K562 (cell line): ENCODE data around the gene ZBTB42. TPM values are rescaled to one million over a fixed set of nuclear protein-coding genes. Genes with fewer than 3 reads are reported as not detected.

Source experiments
- ATAC-seq: fragments of 200-7000 bp; cut with Tn5 transposase; 3 replicates; pipeline ENCODE4 v1.9.1; 2020; ENCODE audit warnings: moderate library complexity
- BruUV-seq: library from RNA; stranded (reverse); fragments of 400-500 nt; replicated peaks from 2 replicates; lab custom pipeline; 2021; lab: Mats Ljungman, UMichigan
- CTCF ChIA-PET: fragments of 300-600 bp; formaldehyde crosslinking; extraction: SDS; loops from one replicate; lab custom pipeline; 2021; ENCODE audit warnings: low intra/inter-chr PET ratio; lab: Yijun Ruan, JAX
- POLR2A ChIA-PET: fragments of 300-600, 350-650 bp; sonication (Branson Sonifier 250); formaldehyde crosslinking; extraction: SDS; loops from one replicate; lab custom pipeline; 2021; ENCODE audit warnings: antibody characterized with exemption, inconsistent platforms; lab: Yijun Ruan, JAX
- DNase-seq, 4 experiments: peaks; one replicate each; pipeline versions ENCODE4 v3.0.0 to v3.0.0-alpha.2; 2011 to 2018; ENCODE audit warnings: low spot score in 3 of 4, mixed read lengths in 3 of 4; ENCODE audit errors: extremely low read depth in 1 of 4
- FAIRE-seq: peaks from 2 replicates; lab custom pipeline; 2011; peaks lifted over from hg19 to GRCh38; lab: Jason Lieb, UNC
- H2AFZ ChIP-seq: 2 replicates; pipeline ENCODE4 v1.6.0; 2011; ENCODE audit warnings: low read depth, low read length, control low read depth, inconsistent platforms
- H3K27ac ChIP-seq: fragments of 200-600 bp; 3 replicates; pipeline ENCODE4 v1.8.0; 2011; ENCODE audit warnings: low read depth, mild to moderate bottlenecking, control low read depth, inconsistent platforms, low read length, moderate library complexity, mixed read lengths; ENCODE audit errors: extremely low read depth
- H3K27me3 ChIP-seq, 2 experiments: fragments of 300-600 bp in 1 of 2; 2 replicates in 1 of 2; 3 replicates in 1 of 2; pipeline versions ENCODE4 v1.6.0 to v1.8.0; 2011; ENCODE audit warnings: inconsistent platforms in 2 of 2, low read length in 2 of 2, mild to moderate bottlenecking in 1 of 2, mixed read lengths in 1 of 2, moderate library complexity in 1 of 2; ENCODE audit not compliant: control insufficient read depth in 2 of 2, insufficient read depth in 2 of 2
- H3K36me3 ChIP-seq: fragments of 300-600 bp; 3 replicates; pipeline ENCODE4 v1.8.0; 2011; ENCODE audit warnings: mild to moderate bottlenecking, low read length, inconsistent platforms; ENCODE audit not compliant: control insufficient read depth, insufficient read depth
- H3K4me1 ChIP-seq, 2 experiments: fragments of 200-600 bp in 1 of 2; replicated peaks in 1 of 2; 2 replicates in 1 of 2; 3 replicates in 1 of 2; pipeline versions ENCODE4 v1.5.1 to v1.8.0; 2011; ENCODE audit warnings: inconsistent platforms in 2 of 2, low read length in 2 of 2, mild to moderate bottlenecking in 1 of 2, mixed read lengths in 1 of 2, moderate library complexity in 1 of 2; ENCODE audit not compliant: control insufficient read depth in 2 of 2, insufficient read depth in 2 of 2
- H3K4me2 ChIP-seq: 2 replicates; pipeline ENCODE4 v1.6.1; 2011; ENCODE audit warnings: low read length, control low read depth, inconsistent platforms, mixed read lengths; ENCODE audit not compliant: insufficient read depth
- H3K4me3 ChIP-seq: fragments of 200-600 bp; sonication (generic), shearing (Covaris generic); 2 replicates; pipeline ENCODE4 v1.5.1; 2016; ENCODE audit warnings: control low read depth, inconsistent platforms
- H3K79me2 ChIP-seq: fragments of 200-600 bp; 3 replicates; pipeline ENCODE4 v1.8.0; 2011; ENCODE audit warnings: low read length, inconsistent platforms; ENCODE audit not compliant: control insufficient read depth, insufficient read depth
- H3K9ac ChIP-seq, 2 experiments: 2 replicates each; pipeline versions ENCODE4 v1.6.0 to v1.6.1; 2011; ENCODE audit warnings: low read depth in 2 of 2, low read length in 2 of 2, control low read depth in 1 of 2, inconsistent platforms in 1 of 2, mild to moderate bottlenecking in 1 of 2, mixed read lengths in 1 of 2; ENCODE audit not compliant: insufficient read depth in 1 of 2
- H3K9me1 ChIP-seq: one replicate; pipeline ENCODE4 v1.6.0; 2011; ENCODE audit warnings: inconsistent platforms, mild to moderate bottlenecking, low read length, moderate library complexity; ENCODE audit not compliant: control insufficient read depth, insufficient read depth
- H3K9me3 ChIP-seq: replicated peaks from 2 replicates; pipeline ENCODE4 v1.5.1; 2011; ENCODE audit warnings: low read depth, low read length, inconsistent platforms; ENCODE audit not compliant: control insufficient read depth, insufficient read depth
- H4K20me1 ChIP-seq: replicated peaks from 2 replicates; pipeline ENCODE4 v1.6.1; 2011; ENCODE audit warnings: low read length, inconsistent platforms, mixed read lengths; ENCODE audit not compliant: control insufficient read depth, insufficient read depth
- CXXC5 ChIP-seq: fragments of 250-450 bp; sonication (Bioruptor Pico); IDR thresholded peaks from 2 replicates; pipeline ENCODE4 v1.8.0; 2022; ENCODE audit warnings: inconsistent platforms, mild to moderate bottlenecking, moderate library complexity
- NCOA1 ChIP-seq: fragments of 450-650 bp; IDR thresholded peaks from 2 replicates; pipeline ENCODE4 v1.6.1; 2016; ENCODE audit warnings: low read depth
- RAD21 ChIP-seq, 2 experiments: fragments of 250-450 bp in 1 of 2; fragments of 450-650 bp in 1 of 2; sonication (Bioruptor Pico) in 1 of 2; formaldehyde crosslinking in 1 of 2; IDR thresholded peaks in 1 of 2; conservative IDR thresholded peaks in 1 of 2; 2 replicates each; pipeline versions ENCODE4 v1.4.0 to v1.8.0; 2020 to 2022; ENCODE audit warnings: mild to moderate bottlenecking in 2 of 2, moderate library complexity in 1 of 2
- SIN3B ChIP-seq: fragments of 450-650 bp; IDR thresholded peaks from 2 replicates; pipeline ENCODE4 v1.6.1; 2017; ENCODE audit warnings: low read depth, mild to moderate bottlenecking, moderate library complexity
- WGBS: fragments of 100-300 bp; shearing (Covaris generic); methylation state at CpG from one replicate; pipeline ENCODE4 v1.1.6; 2016; ENCODE audit warnings: low coverage, mixed read lengths; ENCODE audit not compliant: insufficient coverage; ENCODE audit errors: missing lambda C conversion rate; 5-methylcytosine and 5-hydroxymethylcytosine counted together
- in situ Hi-C: fragments of 300-500 bp; cut with MboI; formaldehyde crosslinking; loops from 4 replicates; pipeline ENCODE4 v1.15.0; 2018; ENCODE audit warnings: inconsistent platforms, mixed read lengths
- intact Hi-C: fragments of 100-400 bp; cut with micrococcal nuclease; formaldehyde crosslinking; loops from 2 replicates; pipeline ENCODE4 v1.14.2; 2022
- polyA plus RNA-seq, 8 experiments: library from polyadenylated mRNA; depleted of rRNA in 4 of 8; stranded (reverse) in 5 of 8; unstranded in 3 of 8; fragments of >200 nt; fragmentation: Nextera tagmentation in 2 of 8; fragmentation: Illumina TruSeq in 1 of 8; extraction: Ambion mirVana in 2 of 8; extraction: Trizol in 1 of 8; gene quantifications; 2 replicates each; pipeline versions ENCODE4 v1.2.1 to v1.2.3, GENCODE V29; 2011 to 2014; ENCODE audit warnings: inconsistent platforms in 1 of 8, missing spikeins in 1 of 8
- total RNA-seq, 7 experiments: library from RNA; depleted of rRNA in 6 of 7; stranded (reverse); fragments of >200 nt in 6 of 7; fragmentation: Illumina TruSeq in 2 of 7; extraction: Trizol in 2 of 7; gene quantifications; 2 replicates each; pipeline versions ENCODE4 v1.2.1 to v1.2.3, GENCODE V29; 2011 to 2021; ENCODE audit warnings: low replicate concordance in 1 of 7
- TF ChIP-seq, protein P1 (sequence below): fragments of 250-450 bp; sonication (Bioruptor Pico); IDR thresholded peaks from 2 replicates; pipeline ENCODE4 v1.5.0; 2022; ENCODE audit warnings: mild to moderate bottlenecking
- TF ChIP-seq, protein P2 (sequence below): IDR thresholded peaks from 2 replicates; pipeline ENCODE4 v1.6.1; 2011; ENCODE audit warnings: borderline replicate concordance, low read depth, mild to moderate bottlenecking, moderate library complexity, low read length; ENCODE audit not compliant: insufficient read depth, poor library complexity, severe bottlenecking
- TF ChIP-seq, protein P3 (sequence below): fragments of 200-800 bp; sonication (Bioruptor generic); IDR thresholded peaks from 2 replicates; pipeline ENCODE4 v1.6.1; 2017; ENCODE audit warnings: missing genetic modification characterization, missing compliant biosample characterization
- TF ChIP-seq, protein P4 (sequence below), 2 experiments: fragments of 450-650 bp; conservative IDR thresholded peaks; 2 replicates each; pipeline ENCODE4 v1.6.1; 2017; ENCODE audit warnings: mild to moderate bottlenecking in 2 of 2, moderate library complexity in 2 of 2
- TF ChIP-seq, protein P5 (sequence below), 2 experiments: IDR thresholded peaks; 2 replicates each; pipeline ENCODE4 v1.6.1; 2011; ENCODE audit warnings: borderline replicate concordance in 1 of 2, control low read depth in 1 of 2, low read depth in 1 of 2, low read length in 1 of 2, mild to moderate bottlenecking in 1 of 2, mixed read lengths in 1 of 2, moderate library complexity in 1 of 2; ENCODE audit not compliant: insufficient read depth in 1 of 2, insufficient read length in 1 of 2, poor library complexity in 1 of 2, severe bottlenecking in 1 of 2; ENCODE audit errors: extremely low read depth in 1 of 2

Gene ZBTB42
- total and polyA plus RNA-seq, 9 of the 15 experiments (the other 6 are each of a cell fraction or from before 2014, with no cell fraction given) = 0.03 to 8.5 (median 2.4) TPM

DNA sequence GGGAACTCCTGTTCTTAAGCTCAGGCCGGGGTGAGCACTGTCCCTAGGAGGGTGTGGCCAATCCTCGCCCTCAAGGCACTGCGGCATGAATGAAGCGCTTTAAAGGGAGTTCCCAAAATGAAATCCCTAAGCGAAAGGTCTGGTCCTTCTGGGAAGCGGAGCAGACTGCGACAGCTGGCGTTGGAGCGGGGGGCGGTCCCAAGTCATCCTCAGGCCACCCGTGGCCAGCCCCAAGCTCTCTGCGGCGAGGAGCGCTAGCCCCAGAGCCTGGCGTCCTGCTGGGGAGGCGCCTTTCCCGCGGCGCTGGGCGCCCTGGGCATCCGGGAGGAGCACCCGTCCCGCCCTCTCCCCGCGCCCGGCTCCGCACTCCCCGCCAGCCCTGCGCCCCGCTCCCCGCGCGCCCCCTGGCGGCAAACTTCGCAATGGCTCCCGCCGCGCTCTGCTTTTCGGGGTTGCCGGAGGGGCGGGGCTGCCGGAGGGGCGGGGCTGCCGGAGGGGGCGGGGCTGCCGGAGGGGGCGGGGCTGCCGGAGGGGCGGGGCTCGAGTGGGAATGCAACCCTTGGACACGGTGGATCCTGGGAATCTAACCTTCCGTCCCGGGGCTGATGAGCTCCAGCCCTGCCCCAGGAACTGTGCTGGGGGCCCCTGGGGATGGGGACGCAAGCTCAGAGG lies 25.4 kb downstream of the ZBTB42 start:
- H3K9ac ChIP-seq = peak overlapping the region in 1 of 2 experiments; percentile 89; a peak in 3 of 4 replicates
- WGBS = 0% methylated on average over 1 of the region's 54 CpGs
- H3K9me3 ChIP-seq = no peaks in the 10 kb centered on the region
- in situ Hi-C loops (no loop called here), intact Hi-C loops (loop anchor here (1.0 to 5.0 kb wide), 2 partner anchors 58 to 74 kb away; partner anchors contain the start of gene SIVA1)
- H3K4me3 ChIP-seq = peak overlapping the region; percentile 48
- no peaks in the 10 kb centered on the region for H3K9me1 ChIP-seq
- H4K20me1 ChIP-seq = no peaks in the 10 kb centered on the region; the same call in 1 of the 2 replicates
- FAIRE-seq = no peak
- BruUV-seq = no TSS peak
- peak overlapping the region; percentile 77 for H3K4me2 ChIP-seq
- H3K27ac ChIP-seq = no peak overlapping the region
- H3K4me1 ChIP-seq = peaks cover 6 to 36% of the 10 kb centered on the region in 2 experiments; a peak in 3 of 5 replicates
- POLR2A ChIA-PET = interaction anchor here (1.1 kb wide), 1 partner anchor 74 kb away, joined by 7 read pairs; the partner anchor contains the start of gene SIVA1
- H2AFZ ChIP-seq = peak overlapping the region; percentile 75
- peak; percentile 90 for ATAC-seq
- CTCF ChIA-PET = interaction anchor here (0.7 to 1.8 kb wide), 3 partner anchors 26 to 478 kb away, joined by 3 to 13 read pairs (median 3); no protein-coding TSS in a partner anchor
- H3K27me3 ChIP-seq = no peaks in the 10 kb centered on the region
- peak; percentile 83 to 87 (median 84) for DNase-seq
- H3K36me3 ChIP-seq = no peaks in the 10 kb centered on the region
- H3K79me2 ChIP-seq = no peaks in the 10 kb centered on the region
- TF ChIP-seq, protein P1, sequence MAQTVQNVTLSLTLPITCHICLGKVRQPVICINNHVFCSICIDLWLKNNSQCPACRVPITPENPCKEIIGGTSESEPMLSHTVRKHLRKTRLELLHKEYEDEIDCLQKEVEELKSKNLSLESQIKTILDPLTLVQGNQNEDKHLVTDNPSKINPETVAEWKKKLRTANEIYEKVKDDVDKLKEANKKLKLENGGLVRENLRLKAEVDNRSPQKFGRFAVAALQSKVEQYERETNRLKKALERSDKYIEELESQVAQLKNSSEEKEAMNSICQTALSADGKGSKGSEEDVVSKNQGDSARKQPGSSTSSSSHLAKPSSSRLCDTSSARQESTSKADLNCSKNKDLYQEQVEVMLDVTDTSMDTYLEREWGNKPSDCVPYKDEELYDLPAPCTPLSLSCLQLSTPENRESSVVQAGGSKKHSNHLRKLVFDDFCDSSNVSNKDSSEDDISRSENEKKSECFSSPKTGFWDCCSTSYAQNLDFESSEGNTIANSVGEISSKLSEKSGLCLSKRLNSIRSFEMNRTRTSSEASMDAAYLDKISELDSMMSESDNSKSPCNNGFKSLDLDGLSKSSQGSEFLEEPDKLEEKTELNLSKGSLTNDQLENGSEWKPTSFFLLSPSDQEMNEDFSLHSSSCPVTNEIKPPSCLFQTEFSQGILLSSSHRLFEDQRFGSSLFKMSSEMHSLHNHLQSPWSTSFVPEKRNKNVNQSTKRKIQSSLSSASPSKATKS (CRISPR knock-in tag) = no peak
- TF ChIP-seq, protein P2, sequence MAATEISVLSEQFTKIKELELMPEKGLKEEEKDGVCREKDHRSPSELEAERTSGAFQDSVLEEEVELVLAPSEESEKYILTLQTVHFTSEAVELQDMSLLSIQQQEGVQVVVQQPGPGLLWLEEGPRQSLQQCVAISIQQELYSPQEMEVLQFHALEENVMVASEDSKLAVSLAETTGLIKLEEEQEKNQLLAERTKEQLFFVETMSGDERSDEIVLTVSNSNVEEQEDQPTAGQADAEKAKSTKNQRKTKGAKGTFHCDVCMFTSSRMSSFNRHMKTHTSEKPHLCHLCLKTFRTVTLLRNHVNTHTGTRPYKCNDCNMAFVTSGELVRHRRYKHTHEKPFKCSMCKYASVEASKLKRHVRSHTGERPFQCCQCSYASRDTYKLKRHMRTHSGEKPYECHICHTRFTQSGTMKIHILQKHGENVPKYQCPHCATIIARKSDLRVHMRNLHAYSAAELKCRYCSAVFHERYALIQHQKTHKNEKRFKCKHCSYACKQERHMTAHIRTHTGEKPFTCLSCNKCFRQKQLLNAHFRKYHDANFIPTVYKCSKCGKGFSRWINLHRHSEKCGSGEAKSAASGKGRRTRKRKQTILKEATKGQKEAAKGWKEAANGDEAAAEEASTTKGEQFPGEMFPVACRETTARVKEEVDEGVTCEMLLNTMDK = peak; percentile 42
- no peak for TF ChIP-seq NCOA1
- TF ChIP-seq CXXC5 (CRISPR knock-in tag) = peak; percentile 62
- TF ChIP-seq, protein P3, sequence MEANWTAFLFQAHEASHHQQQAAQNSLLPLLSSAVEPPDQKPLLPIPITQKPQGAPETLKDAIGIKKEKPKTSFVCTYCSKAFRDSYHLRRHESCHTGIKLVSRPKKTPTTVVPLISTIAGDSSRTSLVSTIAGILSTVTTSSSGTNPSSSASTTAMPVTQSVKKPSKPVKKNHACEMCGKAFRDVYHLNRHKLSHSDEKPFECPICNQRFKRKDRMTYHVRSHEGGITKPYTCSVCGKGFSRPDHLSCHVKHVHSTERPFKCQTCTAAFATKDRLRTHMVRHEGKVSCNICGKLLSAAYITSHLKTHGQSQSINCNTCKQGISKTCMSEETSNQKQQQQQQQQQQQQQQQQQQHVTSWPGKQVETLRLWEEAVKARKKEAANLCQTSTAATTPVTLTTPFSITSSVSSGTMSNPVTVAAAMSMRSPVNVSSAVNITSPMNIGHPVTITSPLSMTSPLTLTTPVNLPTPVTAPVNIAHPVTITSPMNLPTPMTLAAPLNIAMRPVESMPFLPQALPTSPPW (CRISPR knock-in tag) = peak; percentile 86
- TF ChIP-seq RAD21 (CRISPR knock-in tag; conservative IDR thresholded peaks at IDR 0.05 in 1 of 2, IDR thresholded peaks at IDR 0.05 in 1 of 2) = peak; percentile 54 to 62
- TF ChIP-seq, protein P4, sequence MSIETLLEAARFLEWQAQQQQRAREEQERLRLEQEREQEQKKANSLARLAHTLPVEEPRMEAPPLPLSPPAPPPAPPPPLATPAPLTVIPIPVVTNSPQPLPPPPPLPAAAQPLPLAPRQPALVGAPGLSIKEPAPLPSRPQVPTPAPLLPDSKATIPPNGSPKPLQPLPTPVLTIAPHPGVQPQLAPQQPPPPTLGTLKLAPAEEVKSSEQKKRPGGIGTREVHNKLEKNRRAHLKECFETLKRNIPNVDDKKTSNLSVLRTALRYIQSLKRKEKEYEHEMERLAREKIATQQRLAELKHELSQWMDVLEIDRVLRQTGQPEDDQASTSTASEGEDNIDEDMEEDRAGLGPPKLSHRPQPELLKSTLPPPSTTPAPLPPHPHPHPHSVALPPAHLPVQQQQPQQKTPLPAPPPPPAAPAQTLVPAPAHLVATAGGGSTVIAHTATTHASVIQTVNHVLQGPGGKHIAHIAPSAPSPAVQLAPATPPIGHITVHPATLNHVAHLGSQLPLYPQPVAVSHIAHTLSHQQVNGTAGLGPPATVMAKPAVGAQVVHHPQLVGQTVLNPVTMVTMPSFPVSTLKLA (conservative IDR thresholded peaks at IDR 0.05) = no peak
- TF ChIP-seq, protein P5, sequence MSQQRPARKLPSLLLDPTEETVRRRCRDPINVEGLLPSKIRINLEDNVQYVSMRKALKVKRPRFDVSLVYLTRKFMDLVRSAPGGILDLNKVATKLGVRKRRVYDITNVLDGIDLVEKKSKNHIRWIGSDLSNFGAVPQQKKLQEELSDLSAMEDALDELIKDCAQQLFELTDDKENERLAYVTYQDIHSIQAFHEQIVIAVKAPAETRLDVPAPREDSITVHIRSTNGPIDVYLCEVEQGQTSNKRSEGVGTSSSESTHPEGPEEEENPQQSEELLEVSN (IDR thresholded peaks at IDR 0.05; ENCODE audit: borderline replicate concordance in 1 of 2, extremely low read depth in 1 of 2, insufficient read depth in 1 of 2, insufficient read length in 1 of 2, low read depth in 1 of 2, low read length in 1 of 2, poor library complexity in 1 of 2, severe bottlenecking in 1 of 2) = peak in 1 of 2 experiments; percentile 32
- TF ChIP-seq SIN3B = 0 out of 2 replicates have a peak, but pooled peaks have one; percentile 23
